WTC11 (cell line): ENCODE results near the gene MAB21L1. TPM values are rescaled to one million over a fixed set of nuclear protein-coding genes. Genes with fewer than 3 reads are reported as not detected.
A peak's percentile ranks its signal among the peaks of the same experiment; 100 is the strongest.

ENCODE experiments used
- ATAC-seq: fragments of 200-7000 bp; cut with Tn5 transposase; 2 replicates; pipeline ENCODE4 v1.10.0; 2021; ENCODE audit warnings: mild to moderate bottlenecking, moderate library complexity
- CTCF ChIA-PET: fragments of 300-600 bp; sonication (Branson Sonifier 250); formaldehyde crosslinking; loops from one replicate; lab custom pipeline; 2021; ENCODE audit warnings: antibody characterized with exemption; lab: Charles Lee
- POLR2A ChIA-PET: fragments of 350-600 bp; sonication (Branson Sonifier 250); formaldehyde crosslinking; loops from one replicate; lab custom pipeline; 2021; ENCODE audit warnings: antibody characterized with exemption; lab: Charles Lee
- DNase-seq: peaks from one replicate; pipeline ENCODE4 v3.0.0; 2021; ENCODE audit warnings: low spot score
- H3K27ac Mint-ChIP-seq: 2 replicates; pipeline ENCODE4 v1.8.0; 2021; ENCODE audit warnings: mixed read lengths
- H3K27me3 Mint-ChIP-seq: 2 replicates; pipeline ENCODE4 v1.8.0; 2021; ENCODE audit warnings: low read depth, mild to moderate bottlenecking, moderate library complexity, mixed read lengths
- H3K36me3 Mint-ChIP-seq: 2 replicates; pipeline ENCODE4 v1.8.0; 2021; ENCODE audit warnings: mixed read lengths
- H3K4me1 Mint-ChIP-seq: 2 replicates; pipeline ENCODE4 v1.8.0; 2022; ENCODE audit warnings: mixed read lengths
- H3K4me3 Mint-ChIP-seq: 2 replicates; pipeline ENCODE4 v1.8.0; 2021; ENCODE audit warnings: mild to moderate bottlenecking, moderate library complexity, mixed read lengths
- H3K9me3 Mint-ChIP-seq: 2 replicates; pipeline ENCODE4 v1.8.0; 2021; ENCODE audit warnings: mixed read lengths
- ATF6 ChIP-seq: sonication (generic); formaldehyde crosslinking; IDR thresholded peaks from 2 replicates; pipeline ENCODE4 v1.8.1; 2023; ENCODE audit warnings: mild to moderate bottlenecking, missing genetic modification reagents
- CDX4 ChIP-seq: fragments of 250-450 bp; sonication (Bioruptor Pico); IDR thresholded peaks from 2 replicates; pipeline ENCODE4 v1.9.0; 2021; ENCODE audit warnings: moderate library complexity, mild to moderate bottlenecking, inconsistent platforms, borderline replicate concordance
- ELF4 ChIP-seq: sonication (generic); formaldehyde crosslinking; IDR thresholded peaks from 2 replicates; pipeline ENCODE4 v1.8.1; 2022; ENCODE audit warnings: low read depth, mild to moderate bottlenecking, moderate library complexity, missing genetic modification reagents
- ERG ChIP-seq: fragments of 250-450 bp; sonication (Bioruptor Pico); IDR thresholded peaks from 2 replicates; pipeline ENCODE4 v1.8.0; 2021; ENCODE audit warnings: mild to moderate bottlenecking
- ETV6 ChIP-seq: sonication (generic); formaldehyde crosslinking; IDR thresholded peaks from 2 replicates; pipeline ENCODE4 v1.8.1; 2022; ENCODE audit warnings: mild to moderate bottlenecking, missing genetic modification reagents
- FOXK1 ChIP-seq: sonication (generic); formaldehyde crosslinking; IDR thresholded peaks from 2 replicates; pipeline ENCODE4 v1.8.0; 2022; ENCODE audit warnings: mild to moderate bottlenecking, moderate library complexity, missing genetic modification reagents
- FOXP4 ChIP-seq: sonication (generic); formaldehyde crosslinking; IDR thresholded peaks from 2 replicates; pipeline ENCODE4 v1.8.0; 2022; ENCODE audit warnings: mild to moderate bottlenecking, missing genetic modification reagents
- GTF2I ChIP-seq: fragments of 250-450 bp; sonication (Bioruptor Pico); conservative IDR thresholded peaks from 2 replicates; pipeline ENCODE4 v1.4.0; 2021; ENCODE audit warnings: mild to moderate bottlenecking
- HMGXB4 ChIP-seq: sonication (generic); formaldehyde crosslinking; IDR thresholded peaks from 2 replicates; pipeline ENCODE4 v1.8.1; 2023; ENCODE audit warnings: mild to moderate bottlenecking, moderate library complexity, missing genetic modification reagents
- MLX ChIP-seq: sonication (generic); formaldehyde crosslinking; IDR thresholded peaks from 2 replicates; pipeline ENCODE4 v1.8.1; 2023; ENCODE audit warnings: mild to moderate bottlenecking, missing genetic modification reagents, moderate library complexity
- NFE2L1 ChIP-seq: sonication (generic); formaldehyde crosslinking; IDR thresholded peaks from 2 replicates; pipeline ENCODE4 v1.8.1; 2023; ENCODE audit warnings: missing genetic modification reagents
- NR1H2 ChIP-seq: sonication (generic); formaldehyde crosslinking; IDR thresholded peaks from 2 replicates; pipeline ENCODE4 v1.9.0; 2021; ENCODE audit warnings: mild to moderate bottlenecking, moderate library complexity, missing genetic modification reagents
- PREB ChIP-seq: sonication (generic); formaldehyde crosslinking; IDR thresholded peaks from 2 replicates; pipeline ENCODE4 v1.8.1; 2022; ENCODE audit warnings: mild to moderate bottlenecking, missing genetic modification reagents, moderate library complexity, borderline replicate concordance
- TCF7 ChIP-seq: sonication (generic); formaldehyde crosslinking; IDR thresholded peaks from 2 replicates; pipeline ENCODE4 v1.8.0; 2022; ENCODE audit warnings: mild to moderate bottlenecking, low read depth, missing genetic modification reagents, moderate library complexity
- ZNF138 ChIP-seq: sonication (generic); formaldehyde crosslinking; conservative IDR thresholded peaks from 2 replicates; pipeline ENCODE4 v1.8.1; 2022; ENCODE audit warnings: mild to moderate bottlenecking, moderate library complexity, missing genetic modification reagents
- ZNF396 ChIP-seq: fragments of 250-450 bp; sonication (Bioruptor Pico); IDR thresholded peaks from 2 replicates; pipeline ENCODE4 v1.8.0; 2021; ENCODE audit warnings: mild to moderate bottlenecking, moderate library complexity, borderline replicate concordance
- ZNF425 ChIP-seq: fragments of 250-450 bp; sonication (Bioruptor Pico); conservative IDR thresholded peaks from 2 replicates; pipeline ENCODE4 v1.9.0; 2021; ENCODE audit warnings: mild to moderate bottlenecking
- total RNA-seq: library from RNA; stranded (reverse); gene quantifications from 3 replicates; pipeline ENCODE4 v1.2.3, GENCODE V29; 2021

MAB21L1 gene
- total RNA-seq, 1 experiment from 2014 or later: 0.15 TPM

- POLR2A ChIA-PET: no interaction called here
- no peak for ATAC-seq
- H3K27ac Mint-ChIP-seq: no peak overlapping the region
- H3K9me3 Mint-ChIP-seq: no peaks in the 10 kb centered on the region
- no peaks in the 10 kb centered on the region for H3K36me3 Mint-ChIP-seq
- no peak for TF ChIP-seq ATF6 (CRISPR knock-in tag)
- no peak for TF ChIP-seq TCF7 (CRISPR knock-in tag)
- TF ChIP-seq PREB (CRISPR knock-in tag): no peak
- no peak for TF ChIP-seq ETV6
- TF ChIP-seq CDX4: no peak
- no peak for TF ChIP-seq ZNF138 (CRISPR knock-in tag)
- no peak overlapping the region for H3K4me3 Mint-ChIP-seq
- no peak for DNase-seq
- peaks cover 26% of the 10 kb centered on the region for H3K4me1 Mint-ChIP-seq
- peaks cover 32% of the 10 kb centered on the region for H3K27me3 Mint-ChIP-seq
- CTCF ChIA-PET: no interaction called here
These were observed 5.3 kb upstream of the MAB21L1 start for GRCh38 chr13:35481777-35482176.

- no peak for ATAC-seq
- TF ChIP-seq ATF6 (CRISPR knock-in tag) (no peak), FOXK1 (CRISPR knock-in tag) (no peak), ZNF396 (no peak), ELF4 (no peak), ZNF425 (CRISPR knock-in tag) (no peak)
- H3K4me3 Mint-ChIP-seq: no peak overlapping the region
- DNase-seq: no peak
- H3K9me3 Mint-ChIP-seq: no peaks in the 10 kb centered on the region
- CTCF ChIA-PET: no interaction called here
- peaks cover 40% of the 10 kb centered on the region for H3K4me1 Mint-ChIP-seq
- POLR2A ChIA-PET: no interaction called here
- H3K27ac Mint-ChIP-seq: no peak overlapping the region
- no peaks in the 10 kb centered on the region for H3K36me3 Mint-ChIP-seq
- peaks cover 46% of the 10 kb centered on the region for H3K27me3 Mint-ChIP-seq
These were observed 3.9 kb upstream of the MAB21L1 start for GRCh38 chr13:35480346-35480745.

GRCh38 chr13:35479706-35480105, 3.2 kb upstream of the MAB21L1 start:
- DNase-seq (no peak), ATAC-seq (no peak)
- no peak overlapping the region for H3K27ac Mint-ChIP-seq
- peaks cover 47% of the 10 kb centered on the region for H3K4me1 Mint-ChIP-seq
- peaks cover 52% of the 10 kb centered on the region for H3K27me3 Mint-ChIP-seq
- no peaks in the 10 kb centered on the region for H3K9me3 Mint-ChIP-seq
- H3K36me3 Mint-ChIP-seq: no peaks in the 10 kb centered on the region
- CTCF ChIA-PET: no interaction called here
- H3K4me3 Mint-ChIP-seq: peak overlapping the region; percentile 10; the same call in 1 of the 2 replicates
- POLR2A ChIA-PET: no interaction called here
- TF ChIP-seq FOXK1 (CRISPR knock-in tag) (no peak), FOXP4 (CRISPR knock-in tag) (no peak), HMGXB4 (CRISPR knock-in tag) (no peak), NFE2L1 (CRISPR knock-in tag) (no peak), GTF2I (CRISPR knock-in tag) (no peak), NR1H2 (no peak), MLX (CRISPR knock-in tag) (no peak), ERG (CRISPR knock-in tag) (no peak)
